Hepatocyte (in vitro differentiated cells): Measurements from ENCODE around the gene MCAM.

Source experiments
- CTCF ChIP-seq: fragments of 200-600 bp; sonication (generic); IDR thresholded peaks from 2 replicates; pipeline ENCODE4 v1.5.1; 2016; ENCODE audit warnings: antibody characterized with exemption, mild to moderate bottlenecking; ENCODE audit not compliant: poor library complexity
- EZH2 ChIP-seq: fragments of 200-600 bp; sonication (generic); IDR thresholded peaks from 2 replicates; pipeline ENCODE4 v1.6.1; 2016; ENCODE audit warnings: antibody characterized with exemption, mild to moderate bottlenecking, borderline replicate concordance
- EZH2phosphoT487 ChIP-seq: fragments of 200-600 bp; sonication (generic); IDR thresholded peaks from one replicate; pipeline ENCODE4 v1.6.1; 2018; ENCODE audit warnings: antibody characterized with exemption, mild to moderate bottlenecking, low read depth, moderate library complexity; ENCODE audit not compliant: unreplicated experiment, severe bottlenecking

- TF ChIP-seq CTCF (peak; percentile 83), EZH2 (no peak), EZH2phosphoT487 (no peak)
Observed at GRCh38 chr11:119338318-119338890, 21.5 kb upstream of the MCAM start.
